Mononuclear cell (primary cell): Measurements from ENCODE around the gene LRCH1. TPM values are rescaled to one million over a fixed set of nuclear protein-coding genes. Genes with fewer than 3 reads are reported as not detected.

Source experiments
- H3K27me3 ChIP-seq: 2 replicates; pipeline ENCODE4 v1.6.0; 2011; ENCODE audit warnings: low read length, control low read depth; ENCODE audit not compliant: insufficient read depth
- H3K4me1 ChIP-seq: 2 replicates; pipeline ENCODE4 v1.5.1; 2011; ENCODE audit warnings: mild to moderate bottlenecking, low read length, control low read depth; ENCODE audit not compliant: insufficient read depth
- H3K4me3 ChIP-seq: 2 replicates; pipeline ENCODE4 v1.5.1; 2011; ENCODE audit warnings: mild to moderate bottlenecking, low read length, moderate library complexity
- H3K9me3 ChIP-seq: 2 replicates; pipeline ENCODE4 v1.5.1; 2011; ENCODE audit warnings: low read depth, mild to moderate bottlenecking, control low read depth, low read length
- total RNA-seq: library from RNA; depleted of rRNA; stranded (reverse); fragments of >200 nt; gene quantifications from one replicate; pipeline ENCODE4 v1.2.3, GENCODE V29; 2012

The LRCH1 gene
- total RNA-seq, 1 donor = 9.8 TPM

DNA sequence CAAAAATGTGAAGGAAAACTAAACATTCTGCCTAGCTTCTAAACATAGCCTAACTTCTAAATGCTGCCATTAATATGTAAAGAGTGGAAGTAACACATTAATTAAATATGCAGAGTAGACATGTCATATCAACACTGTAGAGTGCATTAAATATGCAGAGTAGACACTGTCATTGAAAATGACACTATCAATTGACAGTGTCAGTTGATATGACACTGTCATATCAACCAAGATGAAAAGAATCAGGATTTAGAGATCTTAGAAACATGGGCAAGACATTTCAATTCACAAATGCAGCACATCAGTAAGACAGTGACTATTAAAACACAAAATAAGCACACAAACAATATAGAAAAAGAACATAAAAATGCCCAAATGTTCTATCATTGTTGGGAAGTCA is 218.7 kb downstream of the LRCH1 start:
- H3K27me3 ChIP-seq = no peaks in the 10 kb centered on the region
- peaks cover 4% of the 10 kb centered on the region for H3K9me3 ChIP-seq
- H3K4me1 ChIP-seq = no peaks in the 10 kb centered on the region
- H3K4me3 ChIP-seq = no peak overlapping the region

DNA sequence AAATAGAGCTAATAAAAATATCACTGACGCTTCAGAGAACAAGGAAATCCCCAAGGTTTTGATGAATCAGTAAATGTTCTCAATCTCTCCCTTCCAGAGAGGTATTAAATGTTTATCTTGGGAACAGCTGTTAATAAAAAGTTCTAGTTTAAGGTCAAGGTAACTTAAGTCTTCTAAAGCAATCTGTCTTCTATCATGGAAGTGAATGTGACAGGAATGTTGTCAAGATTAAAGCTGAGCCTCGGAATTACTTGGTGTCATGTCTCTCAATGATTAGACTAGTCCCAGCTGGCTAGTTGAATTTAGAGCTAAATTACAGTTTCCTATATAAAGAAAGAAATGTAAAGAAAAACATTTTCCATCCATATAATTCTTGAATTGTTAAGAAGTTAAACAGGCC is 220.6 kb downstream of the LRCH1 start:
- peaks cover 4% of the 10 kb centered on the region for H3K9me3 ChIP-seq
- H3K4me3 ChIP-seq = no peak overlapping the region
- no peaks in the 10 kb centered on the region for H3K4me1 ChIP-seq
- H3K27me3 ChIP-seq = no peaks in the 10 kb centered on the region

GRCh38 chr13:46775385-46776107 is 222.6 kb downstream of the LRCH1 start:
- Histone ChIP-seq H3K4me1 (no peaks in the 10 kb centered on the region), H3K9me3 (no peaks in the 10 kb centered on the region), H3K27me3 (no peaks in the 10 kb centered on the region), H3K4me3 (no peak overlapping the region)

DNA sequence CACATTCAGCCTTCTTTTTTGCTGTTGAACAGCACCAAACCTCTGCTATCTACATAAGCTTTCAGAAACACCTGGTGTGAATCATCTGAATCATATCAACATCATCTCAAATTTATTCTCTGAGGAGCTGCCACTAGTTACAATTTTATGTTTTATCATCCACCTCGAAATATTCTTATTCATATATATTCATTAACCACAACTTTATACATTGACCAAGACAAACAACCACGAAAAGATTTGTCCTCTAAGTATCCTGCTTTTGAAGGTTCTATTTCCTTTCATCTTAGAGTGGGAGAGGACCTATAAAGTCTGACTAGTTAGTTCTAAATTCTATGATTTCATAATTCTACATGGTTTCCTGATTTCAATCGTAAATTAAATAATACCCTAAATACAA is 225.1 kb downstream of the LRCH1 start:
- Histone ChIP-seq H3K27me3 (no peaks in the 10 kb centered on the region), H3K4me3 (no peak overlapping the region), H3K4me1 (no peaks in the 10 kb centered on the region), H3K9me3 (no peaks in the 10 kb centered on the region)

DNA sequence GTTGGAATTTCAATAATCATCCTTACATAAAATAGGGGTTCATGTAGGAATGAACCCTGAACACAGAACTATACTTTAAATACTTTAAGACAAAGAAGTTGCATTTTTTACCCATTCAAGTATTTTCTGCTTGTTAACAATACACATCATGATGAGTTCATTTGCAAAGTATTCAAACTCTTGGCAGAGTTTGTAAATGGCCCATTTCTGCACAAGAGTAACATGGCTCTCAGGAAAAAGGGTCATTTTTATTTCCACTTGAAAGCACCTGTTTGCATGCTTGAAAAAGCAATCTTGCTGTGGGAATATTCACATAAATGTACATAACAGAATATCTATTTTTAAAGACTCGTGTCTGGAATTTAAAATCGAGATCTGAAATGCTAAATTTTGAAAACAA is 225.9 kb downstream of the LRCH1 start:
- Histone ChIP-seq H3K4me3 (no peak overlapping the region), H3K9me3 (no peaks in the 10 kb centered on the region), H3K4me1 (no peaks in the 10 kb centered on the region), H3K27me3 (no peaks in the 10 kb centered on the region)

DNA sequence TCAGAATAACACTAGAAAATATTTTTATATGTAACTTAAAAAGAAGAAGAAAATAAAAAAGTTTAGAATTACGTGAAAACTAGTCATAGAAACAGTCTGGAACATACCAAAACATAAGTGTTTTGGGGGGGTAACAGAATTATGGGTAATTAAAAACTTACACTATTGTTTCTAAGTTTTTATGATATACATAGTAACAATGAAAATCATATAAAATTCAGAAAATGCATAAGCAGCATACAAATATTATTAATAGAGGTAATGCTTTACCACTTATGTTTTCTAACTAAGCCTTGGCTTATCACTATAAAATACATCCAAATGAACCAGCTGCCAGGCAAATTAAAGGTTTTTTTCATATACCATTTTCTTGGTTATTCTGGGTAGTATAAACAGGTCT is 229.1 kb downstream of the LRCH1 start:
- H3K27me3 ChIP-seq = no peaks in the 10 kb centered on the region
- H3K4me1 ChIP-seq = no peaks in the 10 kb centered on the region
- H3K4me3 ChIP-seq = no peak overlapping the region
- H3K9me3 ChIP-seq = no peaks in the 10 kb centered on the region

- no peak overlapping the region for H3K4me3 ChIP-seq
- no peaks in the 10 kb centered on the region for H3K9me3 ChIP-seq
- no peaks in the 10 kb centered on the region for H3K4me1 ChIP-seq
- H3K27me3 ChIP-seq = no peaks in the 10 kb centered on the region
Observed at GRCh38 chr13:46782691-46783090, 229.7 kb downstream of the LRCH1 start.

GRCh38 chr13:46783504-46783903 is 230.5 kb downstream of the LRCH1 start:
- H3K9me3 ChIP-seq = no peaks in the 10 kb centered on the region
- no peaks in the 10 kb centered on the region for H3K4me1 ChIP-seq

DNA sequence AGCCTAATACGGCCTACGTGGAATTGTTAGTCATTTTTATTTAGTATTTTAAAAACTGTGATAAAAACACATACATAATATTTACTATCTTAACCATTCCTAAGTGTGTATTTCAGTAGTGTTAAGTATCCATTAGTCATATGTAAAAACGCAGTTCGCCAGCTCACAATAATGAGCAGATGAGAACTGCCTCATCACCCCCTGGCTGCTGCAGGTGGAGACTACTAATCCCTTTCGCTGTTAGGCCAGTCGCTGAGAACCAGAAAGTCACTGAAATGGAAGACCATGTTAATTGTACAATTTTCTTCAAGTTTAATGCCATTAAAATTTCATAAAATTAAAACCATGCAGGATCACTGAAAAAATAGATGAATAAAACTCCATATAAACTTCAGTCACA is 242.4 kb downstream of the LRCH1 start:
- Histone ChIP-seq H3K4me3 (no peak overlapping the region), H3K4me1 (peaks cover 26% of the 10 kb centered on the region)

More at GRCh38 chr13:46783504-46783903, 230.5 kb downstream of the LRCH1 start:
- Histone ChIP-seq H3K27me3 (no peaks in the 10 kb centered on the region), H3K4me3 (no peak overlapping the region)

GRCh38 chr13:46796129-46796514 is 243.2 kb downstream of the LRCH1 start:
- peaks cover 26% of the 10 kb centered on the region for H3K4me1 ChIP-seq
- peak overlapping the region; percentile 88 for H3K4me3 ChIP-seq
- no peaks in the 10 kb centered on the region for H3K27me3 ChIP-seq
- H3K9me3 ChIP-seq = no peaks in the 10 kb centered on the region

More for the DNA sequence above, 242.4 kb downstream of the LRCH1 start:
- no peaks in the 10 kb centered on the region for H3K9me3 ChIP-seq
- H3K27me3 ChIP-seq = no peaks in the 10 kb centered on the region

GRCh38 chr13:46796515-46797474 is 243.8 kb downstream of the LRCH1 start, which contains the start of gene ESD:
ESD (minus strand) TSS chr13:46797161; CDS start chr13:46791413, 5,748 bp downstream.
- H3K4me3 ChIP-seq = peak within 1 kb of the TSS; percentile 88

DNA sequence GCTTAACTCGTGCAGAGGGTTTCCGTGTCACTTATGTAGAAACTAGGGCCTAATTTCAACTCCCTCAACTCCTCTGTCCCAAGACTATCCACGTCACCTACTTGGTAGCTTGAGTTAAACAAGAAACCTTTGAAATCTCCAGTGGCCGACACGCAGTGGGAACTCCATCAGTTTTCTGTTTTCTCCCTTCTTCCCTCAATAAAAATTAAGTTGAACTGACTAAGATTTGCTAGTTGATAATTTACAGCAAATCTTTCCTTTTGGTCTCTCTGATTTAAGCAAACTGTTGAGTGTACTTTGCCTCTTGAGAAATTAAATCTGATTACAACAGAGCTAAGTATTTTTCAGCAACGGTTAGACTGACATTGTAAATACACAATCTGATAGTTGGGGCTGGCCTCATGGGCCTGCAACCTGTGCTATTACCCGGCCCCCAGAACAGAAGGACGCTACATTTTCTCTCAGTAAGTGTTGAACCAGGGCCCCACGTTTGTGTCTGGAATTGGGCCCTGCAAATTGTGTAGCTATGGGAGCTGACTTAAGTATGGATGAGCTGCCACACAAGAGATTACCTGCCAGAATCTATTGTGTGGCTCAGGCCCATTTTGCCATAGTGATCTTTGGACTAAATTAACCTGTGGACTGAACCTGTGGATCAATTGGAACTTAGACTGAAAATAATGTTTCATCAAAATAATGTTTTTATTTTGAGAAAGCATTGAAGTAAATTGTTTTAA is 244.7 kb downstream of the LRCH1 start:
- H3K9me3 ChIP-seq = no peaks in the 10 kb centered on the region
- peak overlapping the region; percentile 88 for H3K4me3 ChIP-seq

More at GRCh38 chr13:46796515-46797474, 243.8 kb downstream of the LRCH1 start, which contains the start of gene ESD:
- H3K27me3 ChIP-seq = no peaks in the 10 kb centered on the region
- peaks cover 26% of the 10 kb centered on the region for H3K4me1 ChIP-seq
- H3K9me3 ChIP-seq = no peaks in the 10 kb centered on the region

GRCh38 chr13:46799139-46799538 is 246.2 kb downstream of the LRCH1 start:
- H3K4me3 ChIP-seq = no peak overlapping the region
- no peaks in the 10 kb centered on the region for H3K9me3 ChIP-seq
- no peaks in the 10 kb centered on the region for H3K27me3 ChIP-seq
- H3K4me1 ChIP-seq = peaks cover 26% of the 10 kb centered on the region

More for the DNA sequence above, 244.7 kb downstream of the LRCH1 start:
- Histone ChIP-seq H3K27me3 (no peaks in the 10 kb centered on the region), H3K4me1 (peaks cover 26% of the 10 kb centered on the region)

DNA sequence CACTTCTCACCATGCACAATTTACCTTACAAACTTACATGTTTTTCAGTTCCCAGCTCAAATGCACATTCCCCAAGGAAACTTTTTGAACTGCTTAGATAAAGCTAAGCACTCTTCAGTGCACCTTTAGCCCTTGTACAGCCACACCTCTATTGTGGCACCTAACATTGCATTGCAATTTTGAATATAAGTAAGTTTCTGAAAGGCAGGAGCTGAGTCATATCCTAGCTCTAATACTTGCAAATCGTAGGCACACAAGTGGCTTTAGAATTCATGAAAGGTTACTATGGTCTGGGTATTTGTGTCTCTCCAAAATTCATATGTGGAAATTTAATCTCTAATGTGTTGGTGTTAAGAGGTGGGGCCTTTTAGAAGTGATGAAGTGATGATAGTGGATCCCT is 248.9 kb downstream of the LRCH1 start:
- H3K27me3 ChIP-seq = no peaks in the 10 kb centered on the region
- peaks cover 9% of the 10 kb centered on the region for H3K4me1 ChIP-seq
- no peak overlapping the region for H3K4me3 ChIP-seq
- no peaks in the 10 kb centered on the region for H3K9me3 ChIP-seq
